Left renal cortex interstitium (tissue), 4 donors: ENCODE data around the gene RERE. TPM values are rescaled to one million over a fixed set of nuclear protein-coding genes. Genes with fewer than 3 reads are reported as not detected.

Experiments
- DNase-seq, 4 donors: peaks; one replicate each; pipeline ENCODE4 v3.0.0-alpha.2; 2013; ENCODE audit warnings: low read depth in 4 of 4, low spot score in 2 of 4, missing footprints in 1 of 4
- polyA plus RNA-seq, 4 donors: library from polyadenylated mRNA; unstranded; fragments of 120-200 nt; gene quantifications; one replicate each; pipeline ENCODE4 v1.2.1, GENCODE V29; 2013; ENCODE audit not compliant: insufficient read length in 4 of 4

The RERE gene
- polyA plus RNA-seq, 4 donors: 118 to 175 (median 139) TPM

DNA sequence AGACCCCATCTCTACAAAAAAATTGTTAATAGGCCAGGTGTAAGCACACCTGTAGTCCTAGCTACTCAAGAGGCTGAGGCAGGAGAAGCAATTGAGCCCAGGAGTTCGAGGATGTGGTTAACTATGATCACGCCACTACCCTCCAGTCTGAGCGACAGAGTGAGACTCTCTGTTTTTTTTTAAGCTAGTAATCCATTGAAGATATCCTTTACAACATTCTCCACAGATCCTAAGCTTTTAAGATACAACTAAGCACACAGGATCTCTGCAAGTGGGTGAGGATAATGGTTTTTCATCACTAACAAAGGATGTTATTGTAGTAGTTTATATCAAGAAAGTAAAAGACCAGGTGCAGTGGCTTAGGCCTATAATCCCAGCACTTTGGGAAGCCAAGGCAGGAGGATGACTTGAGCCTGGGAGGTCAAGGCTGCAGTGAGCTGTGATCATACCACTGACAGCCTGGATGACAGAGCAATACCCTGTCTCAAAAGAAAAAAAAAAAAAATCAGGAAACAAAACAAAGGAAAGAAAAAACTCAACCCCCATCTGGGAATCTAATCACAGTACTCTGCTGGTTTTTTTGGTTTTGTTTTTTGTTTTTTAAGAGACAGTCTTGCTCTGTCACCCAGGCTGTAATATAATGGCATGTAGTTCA is 166.1 kb downstream of the RERE start:
- no peak for DNase-seq

DNA sequence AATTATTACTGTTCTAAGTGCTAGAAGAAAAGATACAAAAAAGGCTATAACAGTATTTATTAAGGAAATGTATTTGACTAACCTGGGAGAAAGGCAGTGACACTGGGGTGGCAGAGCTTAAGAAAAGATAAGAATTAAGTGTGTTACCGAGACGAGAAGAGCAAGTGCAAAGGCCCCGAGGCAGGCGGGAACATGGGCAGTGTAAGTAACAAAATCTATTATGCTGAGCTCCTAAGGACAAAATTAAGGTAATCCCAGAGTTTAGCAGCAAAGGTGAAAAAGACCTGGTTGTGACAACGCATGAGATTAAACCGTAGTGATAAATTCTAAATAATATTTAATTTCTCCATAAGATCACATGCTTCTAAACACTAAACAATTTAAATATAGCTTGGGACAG is 167.6 kb downstream of the RERE start:
- DNase-seq: no peak

DNA sequence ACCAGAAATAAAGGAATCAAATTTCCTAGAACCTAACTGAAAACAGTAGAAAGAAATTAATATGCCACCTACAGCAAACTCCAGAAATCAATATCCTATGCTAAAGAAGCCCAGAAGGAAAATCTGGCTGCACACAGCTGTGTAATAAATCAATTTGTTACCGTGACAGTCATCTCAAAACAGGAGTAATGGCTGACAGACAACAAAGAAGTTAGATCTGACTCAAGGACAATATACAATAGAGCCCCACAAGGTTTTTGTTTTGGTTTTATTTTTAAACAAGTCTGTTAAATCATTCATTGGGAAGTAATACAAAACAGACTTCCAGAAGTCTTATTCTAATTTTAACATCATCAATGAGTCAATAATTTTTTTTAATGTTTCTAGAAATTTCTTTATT is 168.4 kb downstream of the RERE start:
- no peak for DNase-seq

GRCh38 chr1:8646996-8647395 is 170.4 kb downstream of the RERE start:
- no peak for DNase-seq

GRCh38 chr1:8646189-8646588 is 171.3 kb downstream of the RERE start:
- no peak for DNase-seq

- no peak for DNase-seq
These were observed 173.6 kb downstream of the RERE start for GRCh38 chr1:8643542-8644536.

- no peak for DNase-seq
These were observed 175.3 kb downstream of the RERE start for GRCh38 chr1:8642114-8642513.

GRCh38 chr1:8641377-8641997 is 176.0 kb downstream of the RERE start:
- DNase-seq: no peak

DNA sequence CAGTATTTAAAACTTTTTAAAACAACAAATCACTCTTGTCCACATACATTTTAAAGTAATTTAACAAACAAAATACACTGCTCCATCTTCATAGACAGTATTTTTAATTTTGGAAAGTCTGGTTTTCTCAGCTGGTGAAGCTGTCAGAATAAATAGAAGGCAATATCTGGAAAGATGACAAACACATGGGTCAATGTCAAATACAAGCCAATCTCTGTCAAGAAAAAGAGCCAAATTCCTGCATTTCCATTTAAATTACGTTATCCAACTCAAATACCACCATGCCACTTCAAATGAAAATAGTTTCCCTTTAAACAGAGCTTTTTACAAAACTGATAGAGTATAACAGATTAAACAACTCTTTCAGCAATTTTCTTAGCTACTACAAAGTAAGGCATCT is 176.5 kb downstream of the RERE start:
- DNase-seq: no peak

DNA sequence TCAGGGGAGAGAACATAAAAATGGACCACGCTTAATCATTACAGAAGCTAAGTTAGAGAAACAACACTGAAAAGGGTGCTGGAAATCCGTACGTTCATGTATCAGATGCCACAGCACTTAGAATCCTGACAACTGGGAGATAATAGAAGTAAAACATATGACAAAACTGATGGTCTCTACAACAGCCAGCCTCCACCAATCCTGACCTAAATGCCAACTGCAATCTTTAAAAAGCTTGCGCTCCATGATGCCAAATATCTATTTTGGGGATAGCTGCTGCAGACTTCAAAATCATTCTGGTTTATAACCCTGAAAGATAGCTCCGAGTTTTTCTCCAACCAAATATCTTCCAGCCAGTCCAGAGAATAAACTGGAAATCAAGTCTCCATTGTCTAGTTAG is 178.3 kb downstream of the RERE start:
- no peak for DNase-seq

DNA sequence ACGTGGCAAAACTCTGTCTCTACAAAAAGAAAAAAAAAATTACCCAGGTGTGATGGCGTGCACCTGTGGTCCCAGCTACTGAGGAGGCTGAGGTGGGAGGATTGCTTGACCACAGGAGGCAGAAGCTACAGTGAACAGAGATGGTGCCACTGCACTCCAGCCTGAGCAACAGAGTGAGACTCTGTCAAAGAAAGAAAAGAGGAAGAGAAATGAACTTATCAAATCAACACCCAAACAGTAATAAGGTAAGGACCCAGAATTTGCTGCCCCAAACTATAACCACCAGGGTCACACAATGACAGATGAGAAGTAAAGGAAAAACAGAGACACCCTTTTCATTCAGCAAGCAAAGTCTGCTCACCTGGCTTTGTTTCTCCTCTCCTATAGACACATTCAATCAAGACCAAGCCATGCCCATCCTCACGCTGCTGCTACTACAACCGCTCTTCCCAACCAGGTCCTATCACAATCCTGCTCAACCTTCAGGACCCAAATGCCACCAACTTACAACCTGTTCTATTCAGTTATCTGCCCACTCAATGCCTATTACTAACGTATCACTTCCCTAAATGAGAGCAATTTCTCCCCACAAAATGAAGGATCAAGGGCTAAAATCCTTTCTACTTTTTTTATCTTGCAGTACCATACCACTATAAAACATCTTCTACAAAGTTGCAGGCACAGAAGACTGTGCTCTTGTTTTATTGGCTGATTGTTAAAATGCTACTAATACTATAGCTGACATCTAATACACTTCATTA is 183.5 kb downstream of the RERE start:
- DNase-seq: no peak

DNA sequence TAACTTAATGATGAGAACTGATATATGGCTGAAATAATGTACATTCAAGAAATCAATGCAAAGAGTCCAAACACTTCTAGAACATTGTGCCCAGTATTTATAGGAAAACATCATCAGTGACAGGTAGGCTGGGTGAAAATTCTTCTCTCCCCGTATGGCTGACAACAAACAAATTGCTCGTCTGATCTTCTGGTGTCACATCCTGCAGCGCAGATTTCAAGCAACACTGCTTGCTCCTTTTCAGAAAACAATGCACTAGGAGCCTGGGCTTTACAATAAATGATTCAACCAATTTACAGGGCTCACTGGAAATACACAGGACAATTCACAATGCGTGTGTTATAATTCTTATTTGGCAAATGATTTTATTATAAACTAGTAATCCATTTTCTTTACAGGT is 185.3 kb downstream of the RERE start:
- DNase-seq: no peak

- no peak for DNase-seq
These were observed 186.3 kb downstream of the RERE start for GRCh38 chr1:8631163-8631562.

DNA sequence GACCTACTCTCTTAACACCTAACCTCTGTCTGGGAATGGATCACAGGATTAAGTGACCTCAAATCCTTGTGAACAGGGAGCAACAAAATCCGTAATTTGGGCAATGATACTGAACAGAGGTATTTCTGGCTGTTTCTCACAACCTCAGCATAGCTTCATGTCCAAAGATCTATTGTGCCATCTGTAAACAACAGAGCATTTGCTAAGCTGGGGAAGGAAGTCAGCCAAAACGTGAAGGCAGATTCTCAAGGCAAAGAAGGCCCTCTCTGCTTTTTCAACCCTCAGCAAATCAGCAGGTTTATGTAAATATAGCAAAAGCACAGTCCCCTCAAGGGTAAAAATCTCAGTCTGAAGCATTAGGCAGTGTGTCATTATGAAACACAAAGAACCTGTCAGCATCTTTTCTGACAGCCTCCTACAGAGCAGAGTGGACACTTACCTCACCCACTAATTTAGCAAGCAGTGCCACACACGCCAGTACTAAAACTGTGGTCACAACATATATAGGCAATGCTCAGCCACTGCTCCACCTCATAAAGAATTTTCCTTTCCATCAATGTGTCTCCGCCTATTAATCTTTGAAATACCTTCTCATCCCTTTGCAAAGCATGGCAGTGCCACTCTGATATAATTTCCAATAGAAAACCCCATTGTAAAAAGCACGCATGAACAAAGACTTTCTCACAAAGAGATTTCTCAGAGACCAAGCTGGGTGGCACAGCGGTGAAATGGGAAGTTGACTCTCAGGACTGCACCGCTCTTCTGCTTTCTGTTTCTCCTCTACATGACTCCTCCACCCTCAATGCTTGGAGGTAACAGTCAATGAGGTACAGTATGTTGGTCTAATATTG is 188.0 kb downstream of the RERE start:
- DNase-seq: no peak

GRCh38 chr1:8628606-8629005 is 188.8 kb downstream of the RERE start:
- no peak for DNase-seq

- DNase-seq: no peak
These were observed 189.7 kb downstream of the RERE start for GRCh38 chr1:8627728-8628127.

- no peak for DNase-seq
These were observed 191.2 kb downstream of the RERE start for GRCh38 chr1:8625981-8626898.

DNA sequence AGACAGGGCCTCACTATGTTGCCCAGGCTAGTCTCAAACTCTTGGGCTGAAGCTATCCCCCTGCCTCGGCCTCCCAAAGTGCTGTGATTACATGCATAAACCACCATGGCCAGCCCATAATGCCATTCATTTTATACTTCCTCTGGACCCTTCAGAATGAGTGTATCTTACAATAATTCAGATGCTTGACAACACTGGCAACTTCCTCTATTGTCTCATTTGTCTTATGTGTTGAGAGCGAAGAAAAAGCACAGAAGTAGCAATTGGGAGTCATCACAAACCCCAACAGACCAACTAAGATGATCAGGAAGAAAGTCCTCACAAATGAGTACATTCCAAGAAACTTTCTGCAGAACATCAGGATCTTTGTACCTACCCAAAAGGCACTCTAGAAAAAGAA is 191.9 kb downstream of the RERE start:
- no peak for DNase-seq
